Loucy (cell line): ENCODE data around the gene RBP2.
A peak's percentile ranks its signal among the peaks of the same experiment; 100 is the strongest.

ENCODE experiments used
- H2AFZ ChIP-seq: fragments of 200-600 bp; sonication (generic); 2 replicates; pipeline ENCODE4 v1.6.0; 2016; ENCODE audit warnings: antibody characterized with exemption, mild to moderate bottlenecking, low read length, moderate library complexity
- H3F3A ChIP-seq: fragments of 200-600 bp; 2 replicates; pipeline ENCODE4 v1.6.0; 2016; ENCODE audit warnings: antibody characterized with exemption, low read depth, mild to moderate bottlenecking
- H3K27me3 ChIP-seq: fragments of 200-600 bp; sonication (generic); 2 replicates; pipeline ENCODE4 v1.6.1; 2014; ENCODE audit warnings: low read length, mild to moderate bottlenecking; ENCODE audit not compliant: insufficient read depth, poor library complexity, severe bottlenecking
- H3K36me3 ChIP-seq: fragments of 200-600 bp; sonication (generic); 2 replicates; pipeline ENCODE4 v1.6.1; 2016; ENCODE audit warnings: low read length; ENCODE audit not compliant: insufficient read depth
- H3K4me1 ChIP-seq: fragments of 200-600 bp; sonication (generic); 2 replicates; pipeline ENCODE4 v1.5.1; 2014; ENCODE audit warnings: low read length, mild to moderate bottlenecking; ENCODE audit not compliant: insufficient read depth, poor library complexity, severe bottlenecking
- H3K4me2 ChIP-seq: fragments of 200-600 bp; sonication (generic); 2 replicates; pipeline ENCODE4 v1.6.0; 2014; ENCODE audit warnings: antibody characterized with exemption, low read length, low read depth, mild to moderate bottlenecking; ENCODE audit not compliant: poor library complexity, severe bottlenecking
- H3K4me3 ChIP-seq: fragments of 200-600 bp; sonication (generic); 2 replicates; pipeline ENCODE4 v1.5.1; 2014; ENCODE audit warnings: low read length, mild to moderate bottlenecking, mixed read lengths; ENCODE audit not compliant: poor library complexity, severe bottlenecking
- H3K79me2 ChIP-seq: fragments of 200-600 bp; sonication (generic); 2 replicates; pipeline ENCODE4 v1.6.1; 2014; ENCODE audit warnings: low read length; ENCODE audit not compliant: insufficient read depth
- H3K9ac ChIP-seq: fragments of 200-600 bp; sonication (generic); 2 replicates; pipeline ENCODE4 v1.6.0; 2014; ENCODE audit warnings: mild to moderate bottlenecking, low read depth, low read length, moderate library complexity; ENCODE audit not compliant: poor library complexity, severe bottlenecking
- H3K9me2 ChIP-seq: fragments of 200-600 bp; sonication (generic); replicated peaks from 2 replicates; pipeline ENCODE4 v1.6.1; 2016; ENCODE audit warnings: low read depth, low read length, mixed read lengths
- H3K9me3 ChIP-seq: fragments of 200-600 bp; sonication (generic); 2 replicates; pipeline ENCODE4 v1.6.1; 2014; ENCODE audit warnings: mild to moderate bottlenecking, antibody characterized with exemption, low read length, low read depth; ENCODE audit not compliant: insufficient read depth
- H4K20me1 ChIP-seq: fragments of 200-600 bp; sonication (generic); 2 replicates; pipeline ENCODE4 v1.6.0; 2014; ENCODE audit warnings: antibody characterized with exemption, low read length, mild to moderate bottlenecking; ENCODE audit not compliant: insufficient read depth, poor library complexity, severe bottlenecking
- EZH2phosphoT487 ChIP-seq: fragments of 200-600 bp; IDR thresholded peaks from 2 replicates; pipeline ENCODE4 v1.6.1; 2018; ENCODE audit warnings: antibody characterized with exemption, mild to moderate bottlenecking, moderate library complexity, borderline replicate concordance
- TF ChIP-seq, protein P1 (sequence below): fragments of 200-600 bp; sonication (generic); conservative IDR thresholded peaks from 2 replicates; pipeline ENCODE4 v1.5.1; 2014; ENCODE audit warnings: mild to moderate bottlenecking, antibody characterized with exemption, low read length

The RBP2 gene

GRCh38 chr3:139427283-139428060 lies 48.8 kb downstream of the RBP2 start:
- Histone ChIP-seq H3K9me2 (no peaks in the 10 kb centered on the region), H3K9me3 (no peaks in the 10 kb centered on the region), H3K4me1 (no peaks in the 10 kb centered on the region), H3K27me3 (no peaks in the 10 kb centered on the region), H3F3A (no peaks in the 10 kb centered on the region), H3K36me3 (no peaks in the 10 kb centered on the region), H2AFZ (no peak overlapping the region), H3K4me3 (no peak overlapping the region), H4K20me1 (no peaks in the 10 kb centered on the region), H3K9ac (no peak overlapping the region), H3K4me2 (no peak overlapping the region), H3K79me2 (no peaks in the 10 kb centered on the region)
- TF ChIP-seq, protein P1, sequence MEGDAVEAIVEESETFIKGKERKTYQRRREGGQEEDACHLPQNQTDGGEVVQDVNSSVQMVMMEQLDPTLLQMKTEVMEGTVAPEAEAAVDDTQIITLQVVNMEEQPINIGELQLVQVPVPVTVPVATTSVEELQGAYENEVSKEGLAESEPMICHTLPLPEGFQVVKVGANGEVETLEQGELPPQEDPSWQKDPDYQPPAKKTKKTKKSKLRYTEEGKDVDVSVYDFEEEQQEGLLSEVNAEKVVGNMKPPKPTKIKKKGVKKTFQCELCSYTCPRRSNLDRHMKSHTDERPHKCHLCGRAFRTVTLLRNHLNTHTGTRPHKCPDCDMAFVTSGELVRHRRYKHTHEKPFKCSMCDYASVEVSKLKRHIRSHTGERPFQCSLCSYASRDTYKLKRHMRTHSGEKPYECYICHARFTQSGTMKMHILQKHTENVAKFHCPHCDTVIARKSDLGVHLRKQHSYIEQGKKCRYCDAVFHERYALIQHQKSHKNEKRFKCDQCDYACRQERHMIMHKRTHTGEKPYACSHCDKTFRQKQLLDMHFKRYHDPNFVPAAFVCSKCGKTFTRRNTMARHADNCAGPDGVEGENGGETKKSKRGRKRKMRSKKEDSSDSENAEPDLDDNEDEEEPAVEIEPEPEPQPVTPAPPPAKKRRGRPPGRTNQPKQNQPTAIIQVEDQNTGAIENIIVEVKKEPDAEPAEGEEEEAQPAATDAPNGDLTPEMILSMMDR, result peak; percentile 89
- TF ChIP-seq EZH2phosphoT487, result no peak

DNA sequence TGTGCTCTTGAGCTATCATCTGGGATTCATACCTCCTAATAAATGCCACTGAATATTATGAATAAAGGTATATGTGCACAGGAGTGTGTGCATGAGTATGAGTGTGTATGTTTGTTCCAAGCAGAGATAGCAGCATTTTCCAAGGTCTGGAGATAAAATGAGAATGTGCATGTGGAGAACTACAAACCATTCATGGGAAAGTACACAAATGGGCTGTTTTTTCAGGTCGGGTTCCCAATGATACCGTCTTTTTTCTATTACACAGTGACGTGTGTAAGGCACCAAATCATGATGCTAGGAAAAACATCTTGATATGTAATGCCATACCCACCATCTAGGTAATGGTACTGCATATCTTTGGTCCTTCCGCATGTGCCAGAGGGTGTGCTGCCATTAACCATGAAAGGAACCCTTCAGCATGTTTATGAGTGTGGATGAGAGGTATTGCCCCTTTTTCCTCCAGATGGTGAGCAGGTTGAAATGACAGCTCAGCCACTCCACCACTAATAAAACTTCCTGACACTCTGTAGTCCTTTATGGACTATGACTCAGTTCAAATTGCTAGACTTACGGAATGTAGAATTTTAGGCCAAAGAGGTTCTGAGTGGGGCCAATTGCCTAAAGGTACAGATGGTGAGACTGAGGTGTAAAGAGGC lies 50.4 kb downstream of the RBP2 start:
- TF ChIP-seq EZH2phosphoT487, result no peak
- TF ChIP-seq, protein P1, result no peak
- Histone ChIP-seq H3K9ac (no peak overlapping the region), H3K9me2 (no peaks in the 10 kb centered on the region), H3K79me2 (no peaks in the 10 kb centered on the region), H3K36me3 (no peaks in the 10 kb centered on the region), H3F3A (no peaks in the 10 kb centered on the region), H3K27me3 (no peaks in the 10 kb centered on the region), H3K9me3 (no peaks in the 10 kb centered on the region), H3K4me3 (no peak overlapping the region), H4K20me1 (no peaks in the 10 kb centered on the region), H2AFZ (no peak overlapping the region), H3K4me2 (no peak overlapping the region), H3K4me1 (no peaks in the 10 kb centered on the region)

- Histone ChIP-seq H3K9me2 (no peaks in the 10 kb centered on the region), H2AFZ (no peak overlapping the region), H3K4me1 (no peaks in the 10 kb centered on the region), H3K4me2 (no peak overlapping the region), H3K36me3 (no peaks in the 10 kb centered on the region), H3F3A (no peaks in the 10 kb centered on the region), H3K4me3 (no peak overlapping the region), H3K27me3 (no peaks in the 10 kb centered on the region), H3K9ac (no peak overlapping the region), H3K79me2 (no peaks in the 10 kb centered on the region), H3K9me3 (no peaks in the 10 kb centered on the region), H4K20me1 (no peaks in the 10 kb centered on the region)
- TF ChIP-seq, protein P1, result no peak
These were observed 53.1 kb downstream of the RBP2 start for GRCh38 chr3:139423232-139423631.
